GM18858 (cell line): Measurements from ENCODE around the gene PLBD2.

Experiments
- ATAC-seq: cut with Tn5 transposase; IDR thresholded peaks from one replicate; pipeline ENCODE4 v1.9.1; 2021; ENCODE audit not compliant: unreplicated experiment

The PLBD2 gene

GRCh38 chr12:113358381-113359132 lies at the start of gene PLBD2:
PLBD2 (plus strand) TSS chr12:113358587; CDS start chr12:113358601, 14 bp downstream.
- peak; percentile 64 for ATAC-seq

DNA sequence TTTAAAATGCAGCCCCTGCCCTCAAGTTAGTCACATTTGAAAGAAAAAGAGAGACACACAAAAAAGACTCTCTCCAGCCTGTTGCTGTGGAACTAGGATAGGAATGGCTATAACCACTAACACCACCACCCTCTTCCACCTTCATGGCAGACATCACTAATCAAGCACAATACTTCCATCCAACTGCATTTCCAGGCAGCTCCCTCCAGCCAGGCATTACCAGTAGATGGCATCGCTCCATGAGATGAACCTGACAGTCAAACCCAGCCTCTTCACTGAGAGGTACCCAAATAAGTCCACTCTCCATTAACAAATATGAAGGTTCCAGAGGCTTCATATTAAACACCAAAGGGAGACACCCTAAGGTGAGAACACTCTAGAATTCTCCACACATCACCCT lies 47.9 kb upstream of the PLBD2 start:
- no peak for ATAC-seq

GRCh38 chr12:113314121-113314529 lies 44.3 kb upstream of the PLBD2 start:
- no peak for ATAC-seq

DNA sequence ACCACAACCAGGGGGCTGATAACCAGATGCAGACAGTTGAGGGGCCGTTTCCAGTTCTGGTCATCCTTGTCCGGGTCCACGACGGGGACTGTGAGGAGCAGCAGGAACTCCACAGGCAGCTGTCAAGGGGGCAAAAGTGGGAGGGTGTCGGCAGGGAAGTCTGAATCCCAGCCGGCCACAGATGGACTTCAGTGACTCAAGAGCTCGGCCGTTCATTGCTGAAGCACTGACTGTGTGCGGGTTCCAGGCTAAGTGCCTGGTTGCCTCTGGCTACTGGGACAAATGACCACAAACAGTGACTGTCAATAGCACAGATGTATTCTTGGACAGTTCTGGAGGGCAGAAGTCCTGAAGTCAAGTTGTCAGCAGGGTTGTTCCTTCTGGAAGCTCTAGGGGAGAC lies 43.0 kb upstream of the PLBD2 start:
- ATAC-seq, result no peak

DNA sequence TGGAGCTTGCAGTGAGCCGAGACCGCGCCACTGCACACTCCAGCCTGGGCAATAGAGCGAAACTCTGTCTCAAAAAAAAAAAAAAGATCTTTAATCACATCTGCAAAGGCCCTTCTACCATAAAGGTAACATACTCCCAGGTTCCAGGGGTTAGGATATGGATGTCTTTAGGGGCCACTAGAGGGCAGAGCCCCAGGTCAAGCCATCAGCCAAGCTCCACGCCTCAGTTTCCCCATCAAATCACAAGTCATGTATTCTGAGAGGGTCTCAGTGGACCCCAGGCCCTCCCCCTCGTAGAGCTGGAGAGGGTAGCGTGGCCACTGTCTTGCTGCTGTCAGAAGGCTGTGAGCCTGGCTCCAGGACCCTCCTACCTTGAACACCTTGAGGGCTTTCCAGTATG lies 42.2 kb upstream of the PLBD2 start:
- no peak for ATAC-seq

DNA sequence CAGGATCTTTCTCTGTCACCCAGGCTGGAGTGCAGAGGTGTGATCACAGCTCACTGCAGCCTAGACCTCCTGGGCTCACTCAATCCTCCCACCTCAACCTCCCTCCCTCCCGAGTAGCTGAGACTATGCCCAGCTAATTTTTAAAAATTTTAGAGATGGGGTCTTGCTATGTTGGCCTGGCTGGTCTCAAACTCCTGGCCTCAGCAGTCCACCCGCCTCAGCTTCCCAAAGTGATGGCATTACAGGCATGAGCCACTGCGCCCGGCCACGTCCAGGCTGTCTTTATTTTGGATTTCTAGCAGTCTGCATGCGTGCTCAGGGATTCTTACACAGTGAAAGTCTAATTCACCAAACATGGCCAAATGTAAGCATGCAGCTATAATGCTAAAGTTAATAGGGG lies 41.3 kb upstream of the PLBD2 start:
- no peak for ATAC-seq

DNA sequence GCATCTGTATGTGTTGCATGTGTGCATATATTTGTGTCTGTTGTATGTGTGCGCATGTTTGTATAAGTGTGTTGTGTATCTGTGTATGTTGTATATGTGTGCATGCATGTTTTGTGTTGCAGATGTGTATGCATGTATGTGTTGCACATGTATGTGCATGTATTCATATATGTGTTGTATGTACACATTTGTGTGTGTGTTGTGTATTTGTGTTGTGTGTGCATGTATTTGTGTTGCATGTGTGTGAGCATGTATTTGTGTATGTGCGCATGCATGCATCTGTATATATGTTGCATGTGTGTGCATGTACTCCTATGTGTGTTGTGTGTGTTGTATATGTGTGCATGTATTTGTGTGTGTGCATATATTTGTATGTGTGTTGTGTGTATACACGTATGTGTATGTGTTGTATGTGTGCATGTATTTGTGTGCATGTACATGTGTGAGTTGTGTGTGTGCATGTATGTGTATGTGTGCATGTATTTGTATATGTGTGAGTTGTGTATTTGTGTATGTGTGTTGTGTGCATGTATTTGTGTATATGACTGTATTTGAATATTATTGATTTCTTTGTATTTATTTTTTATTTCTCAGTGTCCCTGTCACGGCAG lies 40.2 kb upstream of the PLBD2 start:
- no peak for ATAC-seq

DNA sequence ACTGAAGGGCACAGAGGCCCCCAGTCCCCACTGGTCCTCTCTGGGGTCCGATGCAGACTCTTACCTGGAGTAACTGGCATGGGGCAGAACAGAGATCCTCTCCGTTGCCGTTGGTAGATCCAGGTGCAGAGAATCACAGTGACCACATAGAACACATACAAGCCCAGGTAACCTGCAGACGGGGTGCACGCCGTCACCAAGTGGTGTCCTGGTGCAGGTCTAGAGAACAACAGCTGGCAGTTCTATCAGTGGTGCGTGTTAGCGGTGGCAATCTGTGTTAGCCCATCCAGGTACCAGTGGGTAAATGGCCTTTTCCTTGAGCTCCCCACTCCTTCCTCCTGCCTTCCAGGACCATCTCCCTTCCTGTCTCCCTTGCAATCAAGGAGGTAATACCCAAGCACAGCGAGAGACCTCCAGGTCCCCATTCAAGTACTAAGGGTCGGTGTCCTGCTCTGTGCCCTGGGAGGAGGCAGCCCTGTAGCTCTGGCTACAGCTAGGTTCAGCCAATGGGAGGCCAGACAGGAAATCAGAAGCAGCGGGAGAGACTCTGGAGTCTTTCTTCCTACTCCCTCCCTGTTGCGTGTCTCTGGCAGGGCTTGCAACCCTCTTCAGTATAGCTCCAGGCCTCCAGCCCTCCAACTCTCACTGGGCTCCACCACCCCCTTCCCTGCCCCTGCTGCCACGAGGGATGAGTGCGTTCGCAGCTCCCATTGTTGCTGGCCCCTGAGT lies 39.3 kb upstream of the PLBD2 start:
- no peak for ATAC-seq

GRCh38 chr12:113320401-113320800 lies 38.0 kb upstream of the PLBD2 start:
- ATAC-seq, result no peak

DNA sequence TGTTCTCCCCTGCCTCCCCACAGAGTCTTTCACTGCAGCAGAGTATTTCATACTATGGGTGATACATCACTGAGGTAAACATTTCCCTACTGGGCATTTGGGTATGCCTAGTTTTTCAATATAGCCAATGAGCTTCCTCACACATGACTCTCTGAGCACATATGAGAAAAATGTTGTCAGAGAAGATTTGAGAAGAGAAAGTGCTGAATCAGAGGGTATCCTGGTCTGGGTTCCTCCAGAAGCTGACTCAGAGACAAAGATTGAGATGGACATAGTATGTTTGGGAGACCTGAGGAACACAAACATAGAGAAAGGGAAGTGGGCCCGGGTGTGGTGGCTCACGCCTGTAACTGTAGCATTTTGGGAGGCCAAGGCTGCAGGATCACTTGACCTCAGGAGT lies 36.0 kb upstream of the PLBD2 start:
- no peak for ATAC-seq

DNA sequence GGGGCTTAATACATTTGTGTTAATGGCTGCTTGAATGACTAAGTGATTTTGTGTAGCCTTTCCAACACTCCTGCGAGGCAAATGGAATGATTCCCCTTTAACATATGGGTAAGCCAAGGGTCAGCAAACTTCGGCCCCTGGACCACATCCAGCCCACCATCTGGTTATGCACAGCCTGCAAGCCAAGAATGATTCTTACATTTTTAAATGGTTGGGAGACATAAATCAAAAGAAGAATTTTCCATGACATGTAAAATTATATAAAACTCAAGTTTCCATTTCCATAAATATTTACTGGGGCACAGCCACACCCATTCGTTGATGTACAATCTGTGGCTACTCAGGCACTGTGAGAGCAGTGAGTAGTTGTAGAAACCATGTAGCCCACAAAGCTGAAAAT lies 32.5 kb upstream of the PLBD2 start:
- ATAC-seq, result no peak

DNA sequence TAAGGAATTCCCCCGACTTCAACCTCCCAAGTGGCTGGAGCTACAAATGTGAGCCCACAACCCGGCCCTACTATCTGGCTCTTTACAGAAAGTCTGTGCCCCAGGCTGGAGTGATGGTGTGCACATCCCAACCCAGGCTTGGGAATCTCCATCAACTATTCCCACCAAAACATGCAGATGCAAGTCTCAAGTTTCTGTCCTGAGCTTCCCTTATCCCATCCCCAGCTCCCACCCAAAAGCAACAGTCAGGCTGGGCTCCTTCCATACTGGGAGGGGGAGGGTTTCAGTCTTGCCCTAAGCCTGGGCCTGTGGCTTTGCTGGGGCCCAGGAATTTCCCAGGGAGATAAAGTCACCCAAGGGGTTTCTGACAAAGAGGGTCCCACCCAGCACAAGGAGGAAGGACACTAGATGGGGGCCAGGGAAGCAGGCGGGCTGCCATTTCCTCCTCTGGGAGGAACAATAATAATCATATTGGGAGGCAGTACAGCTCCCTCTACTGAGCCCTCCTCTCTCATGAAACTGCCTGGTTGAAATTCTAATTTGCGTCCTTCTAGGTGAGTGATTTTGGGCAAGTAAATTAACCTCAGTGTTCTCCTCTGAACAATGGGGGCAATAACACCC lies 31.5 kb upstream of the PLBD2 start:
- ATAC-seq, result no peak

GRCh38 chr12:113328368-113328889 lies 30.0 kb upstream of the PLBD2 start:
- no peak for ATAC-seq

GRCh38 chr12:113329022-113329790 lies 29.2 kb upstream of the PLBD2 start:
- no peak for ATAC-seq

GRCh38 chr12:113329791-113330417 lies 28.5 kb upstream of the PLBD2 start:
- ATAC-seq, result no peak

DNA sequence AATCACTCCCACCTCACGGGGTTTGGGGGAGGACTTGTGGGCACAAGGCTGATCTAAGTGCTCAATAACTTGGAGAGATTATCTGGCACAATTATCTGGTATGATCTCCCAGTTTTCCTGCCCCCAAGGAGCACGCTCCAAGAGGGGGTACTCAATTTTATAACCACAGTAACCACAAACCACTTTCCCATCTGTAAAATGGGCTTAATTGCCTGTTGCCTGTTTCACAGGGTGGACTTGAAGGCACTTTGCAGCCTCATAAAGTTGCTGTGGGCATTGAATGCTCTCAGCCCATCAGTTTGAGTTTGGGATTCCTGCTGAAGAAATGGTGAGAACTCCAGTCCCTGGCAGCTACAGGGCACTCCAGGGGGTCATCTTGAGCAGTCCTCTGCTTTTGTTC lies 27.9 kb upstream of the PLBD2 start:
- ATAC-seq, result no peak

GRCh38 chr12:113332688-113333417 lies 25.5 kb upstream of the PLBD2 start:
- no peak for ATAC-seq

DNA sequence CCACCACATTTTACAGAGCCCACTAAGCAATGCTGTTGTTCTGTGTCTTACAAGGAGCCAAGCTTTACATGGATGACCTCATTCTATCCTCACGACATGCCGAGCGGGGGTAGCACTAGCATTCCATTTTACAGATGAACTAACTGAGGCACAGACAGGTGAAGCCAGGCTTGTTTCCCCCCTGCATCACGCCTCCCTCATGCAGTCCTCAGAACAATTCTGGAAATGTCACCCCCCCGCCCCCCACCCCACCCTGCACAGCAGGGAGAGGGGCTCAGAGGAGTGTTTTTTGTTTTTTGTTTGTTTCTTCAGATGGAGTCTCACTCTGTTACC lies 25.0 kb upstream of the PLBD2 start:
- no peak for ATAC-seq

GRCh38 chr12:113333877-113334785 lies 24.3 kb upstream of the PLBD2 start:
- no peak for ATAC-seq
